PC-9 (cell line): ENCODE measurements around the gene EIF2S3. TPM values are rescaled to one million over a fixed set of nuclear protein-coding genes. Genes with fewer than 3 reads are reported as not detected.

Experiments
- BruUV-seq: library from RNA; stranded (reverse); fragments of 400-500 nt; replicated peaks from 2 replicates; lab custom pipeline; 2021; lab: Mats Ljungman, UMichigan
- CTCF ChIA-PET: fragments of 300-600 bp; sonication (Branson Sonifier 250); formaldehyde crosslinking; loops from one replicate; lab custom pipeline; 2022; ENCODE audit warnings: antibody characterized with exemption; lab: Charles Lee
- POLR2A ChIA-PET: fragments of 300-600 bp; sonication (Branson Sonifier 250); formaldehyde crosslinking; loops from one replicate; lab custom pipeline; 2022; ENCODE audit warnings: antibody characterized with exemption; ENCODE audit not compliant: unreplicated experiment; lab: Charles Lee
- DNase-seq, 2 experiments: peaks; one replicate each; pipeline versions ENCODE4 v3.0.0 to v3.0.0-alpha.2; 2015 to 2022; ENCODE audit warnings: mixed read lengths in 1 of 2
- H2AFZ ChIP-seq: fragments of 200-600 bp; sonication (generic); 2 replicates; pipeline ENCODE4 v1.8.1; 2017; ENCODE audit warnings: antibody characterized with exemption
- H3F3A ChIP-seq: fragments of 200-600 bp; sonication (generic); 2 replicates; pipeline ENCODE4 v1.8.1; 2017; ENCODE audit warnings: antibody characterized with exemption, mild to moderate bottlenecking, low read depth; ENCODE audit not compliant: insufficient read depth
- H3K27ac ChIP-seq: fragments of 200-600 bp; sonication (generic); 2 replicates; pipeline ENCODE4 v1.6.1; 2016; ENCODE audit warnings: mixed run types
- H3K27me3 ChIP-seq: fragments of 200-600 bp; sonication (generic); 2 replicates; pipeline ENCODE4 v1.6.1; 2016; ENCODE audit warnings: low read depth, mixed run types; ENCODE audit not compliant: insufficient read depth
- H3K36me3 ChIP-seq: fragments of 200-600 bp; sonication (generic); 2 replicates; pipeline ENCODE4 v1.6.1; 2016; ENCODE audit warnings: low read depth, mixed run types
- H3K4me1 ChIP-seq: fragments of 200-600 bp; sonication (generic); replicated peaks from 2 replicates; pipeline ENCODE4 v1.6.1; 2016; ENCODE audit warnings: mixed run types; ENCODE audit not compliant: insufficient read depth
- H3K4me2 ChIP-seq: fragments of 200-600 bp; sonication (generic); 2 replicates; pipeline ENCODE4 v1.6.1; 2017; ENCODE audit warnings: mixed run types
- H3K4me3 ChIP-seq: fragments of 200-600 bp; sonication (generic); 2 replicates; pipeline ENCODE4 v1.6.1; 2016; ENCODE audit warnings: mixed run types
- H3K79me2 ChIP-seq: fragments of 200-600 bp; sonication (generic); 2 replicates; pipeline ENCODE4 v1.6.1; 2017; ENCODE audit warnings: low read depth, mixed run types
- H3K9me2 ChIP-seq: fragments of 200-600 bp; sonication (generic); 2 replicates; pipeline ENCODE4 v1.8.1; 2017; ENCODE audit warnings: mild to moderate bottlenecking; ENCODE audit not compliant: insufficient read depth
- H3K9me3 ChIP-seq: fragments of 200-600 bp; sonication (generic); 2 replicates; pipeline ENCODE4 v1.8.1; 2016; ENCODE audit warnings: low read depth; ENCODE audit not compliant: insufficient read depth
- H4K20me1 ChIP-seq: fragments of 200-600 bp; sonication (generic); 2 replicates; pipeline ENCODE4 v1.8.1; 2017; ENCODE audit not compliant: insufficient read depth
- EZH2 ChIP-seq: fragments of 200-600 bp; sonication (generic); IDR thresholded peaks from 2 replicates; pipeline ENCODE4 v1.8.0; 2017; ENCODE audit warnings: antibody characterized with exemption, low read depth
- intact Hi-C: fragments of 100-400 bp; cut with micrococcal nuclease; formaldehyde crosslinking; loops from one replicate; pipeline ENCODE4 v1.10.0; 2022; ENCODE audit not compliant: unreplicated experiment
- total RNA-seq: library from RNA; stranded (reverse); gene quantifications from 2 replicates; pipeline ENCODE4 v1.2.3, GENCODE V29; 2021
- TF ChIP-seq, protein P1 (sequence below): fragments of 200-600 bp; sonication (generic); conservative IDR thresholded peaks from 2 replicates; pipeline ENCODE4 v1.6.1; 2017; ENCODE audit warnings: mixed run types, antibody characterized with exemption, mild to moderate bottlenecking, moderate library complexity

Gene EIF2S3
- total RNA-seq, 1 experiment from 2014 or later, result 252 TPM

DNA sequence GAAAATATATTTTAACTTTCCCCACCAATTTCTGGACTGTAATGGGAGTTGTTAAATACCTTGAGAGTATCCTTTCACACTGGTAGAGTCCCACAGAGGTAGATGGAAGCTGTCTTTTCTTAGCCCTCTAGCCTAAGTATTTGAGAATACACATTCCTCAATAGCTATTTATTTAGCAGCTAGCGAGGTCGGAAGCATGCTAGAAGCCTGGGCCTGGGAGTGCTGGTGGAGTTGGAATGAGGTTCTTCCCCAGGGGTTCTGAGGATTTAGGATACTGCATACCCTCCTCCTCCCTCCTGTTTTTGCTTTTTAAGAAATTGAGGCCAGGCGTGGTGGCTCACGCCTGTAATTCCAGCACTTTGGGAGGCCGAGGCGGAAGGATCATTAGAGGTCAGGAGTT, 26.8 kb upstream of the EIF2S3 start:
- peaks cover 9% of the 10 kb centered on the region; the same call in 1 of the 2 replicates for H3K4me1 ChIP-seq
- no peaks in the 10 kb centered on the region for H3K27me3 ChIP-seq
- POLR2A ChIA-PET, result interaction anchor here (0.7 kb wide), 1 partner anchor 126 kb away, joined by 5 read pairs; no protein-coding TSS in a partner anchor
- no TSS peak for BruUV-seq
- H3K79me2 ChIP-seq, result peaks cover 20% of the 10 kb centered on the region
- H3K9me3 ChIP-seq, result no peaks in the 10 kb centered on the region
- no peak overlapping the region for H2AFZ ChIP-seq
- H3K27ac ChIP-seq, result no peak overlapping the region
- H3K9me2 ChIP-seq, result no peaks in the 10 kb centered on the region
- no peaks in the 10 kb centered on the region for H3K36me3 ChIP-seq
- no peak for DNase-seq
- no peak overlapping the region for H3K4me3 ChIP-seq
- no peaks in the 10 kb centered on the region; the same call in 1 of the 2 replicates for H3F3A ChIP-seq
- no peaks in the 10 kb centered on the region for H4K20me1 ChIP-seq
- H3K4me2 ChIP-seq, result no peak overlapping the region
- intact Hi-C loops, result loop anchor here (5.0 kb wide), 1 partner anchor 124 kb away; no protein-coding TSS in a partner anchor
- CTCF ChIA-PET, result interaction anchor here (0.7 kb wide), 2 partner anchors 317 to 364 kb away, joined by 3 read pairs; no protein-coding TSS in a partner anchor
- no peak for TF ChIP-seq EZH2
- TF ChIP-seq, protein P1, sequence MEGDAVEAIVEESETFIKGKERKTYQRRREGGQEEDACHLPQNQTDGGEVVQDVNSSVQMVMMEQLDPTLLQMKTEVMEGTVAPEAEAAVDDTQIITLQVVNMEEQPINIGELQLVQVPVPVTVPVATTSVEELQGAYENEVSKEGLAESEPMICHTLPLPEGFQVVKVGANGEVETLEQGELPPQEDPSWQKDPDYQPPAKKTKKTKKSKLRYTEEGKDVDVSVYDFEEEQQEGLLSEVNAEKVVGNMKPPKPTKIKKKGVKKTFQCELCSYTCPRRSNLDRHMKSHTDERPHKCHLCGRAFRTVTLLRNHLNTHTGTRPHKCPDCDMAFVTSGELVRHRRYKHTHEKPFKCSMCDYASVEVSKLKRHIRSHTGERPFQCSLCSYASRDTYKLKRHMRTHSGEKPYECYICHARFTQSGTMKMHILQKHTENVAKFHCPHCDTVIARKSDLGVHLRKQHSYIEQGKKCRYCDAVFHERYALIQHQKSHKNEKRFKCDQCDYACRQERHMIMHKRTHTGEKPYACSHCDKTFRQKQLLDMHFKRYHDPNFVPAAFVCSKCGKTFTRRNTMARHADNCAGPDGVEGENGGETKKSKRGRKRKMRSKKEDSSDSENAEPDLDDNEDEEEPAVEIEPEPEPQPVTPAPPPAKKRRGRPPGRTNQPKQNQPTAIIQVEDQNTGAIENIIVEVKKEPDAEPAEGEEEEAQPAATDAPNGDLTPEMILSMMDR, result no peak

DNA sequence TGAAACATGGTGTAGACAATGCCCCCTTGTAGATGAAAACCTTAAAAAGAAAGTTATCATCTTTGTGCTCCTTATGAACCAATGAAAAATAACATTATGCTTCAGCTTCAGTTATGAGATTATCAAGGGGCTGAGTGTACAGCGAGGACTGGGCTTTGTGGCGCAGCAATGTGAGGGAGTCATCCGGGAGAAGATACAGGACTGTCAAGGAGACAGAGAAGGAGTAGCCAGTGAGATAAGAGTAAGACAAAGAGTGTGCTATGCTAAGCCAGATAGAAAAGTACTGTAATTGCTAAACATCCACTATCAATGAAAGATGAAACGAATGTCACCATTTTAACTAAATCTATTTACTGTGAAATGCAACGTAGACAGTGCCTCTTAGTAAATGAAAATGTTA, 24.2 kb upstream of the EIF2S3 start:
- TF ChIP-seq EZH2, result no peak
- TF ChIP-seq, protein P1, result no peak
- no TSS peak for BruUV-seq
- Histone ChIP-seq H3K79me2 (no peaks in the 10 kb centered on the region), H3K9me2 (no peaks in the 10 kb centered on the region), H3F3A (no peaks in the 10 kb centered on the region; the same call in 1 of the 2 replicates), H3K27me3 (no peaks in the 10 kb centered on the region), H3K4me3 (no peak overlapping the region), H3K4me2 (no peak overlapping the region), H4K20me1 (no peaks in the 10 kb centered on the region), H2AFZ (no peak overlapping the region), H3K9me3 (no peaks in the 10 kb centered on the region), H3K36me3 (no peaks in the 10 kb centered on the region), H3K4me1 (no peaks in the 10 kb centered on the region), H3K27ac (no peak overlapping the region)
- CTCF ChIA-PET, result no interaction called here
- POLR2A ChIA-PET, result no interaction called here
- DNase-seq, result no peak
- intact Hi-C loops, result no loop called here

DNA sequence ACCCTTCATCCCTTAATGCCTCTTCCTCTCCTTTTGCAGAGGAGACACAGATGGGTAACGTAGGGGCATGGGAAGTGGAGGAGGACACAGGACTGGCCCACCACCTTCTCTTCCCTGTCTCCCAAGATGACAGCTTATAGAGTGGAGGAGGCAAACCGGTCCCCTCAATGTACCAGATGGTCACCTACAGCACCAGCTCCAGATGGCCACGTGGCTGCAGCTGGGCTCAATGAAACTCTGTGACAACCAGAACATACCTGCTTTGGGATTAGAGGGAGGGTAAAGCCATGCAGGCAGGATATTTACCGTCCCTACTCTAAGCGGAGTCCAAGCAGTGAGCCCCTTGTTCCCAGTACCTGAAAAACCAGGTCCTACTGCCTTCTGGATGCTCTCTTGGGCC, 20.3 kb upstream of the EIF2S3 start:
- Histone ChIP-seq H3K4me1 (no peaks in the 10 kb centered on the region), H3K79me2 (no peaks in the 10 kb centered on the region), H3K9me2 (no peaks in the 10 kb centered on the region), H3K27ac (no peak overlapping the region), H3K4me2 (no peak overlapping the region), H2AFZ (no peak overlapping the region), H3F3A (no peaks in the 10 kb centered on the region), H3K27me3 (no peaks in the 10 kb centered on the region), H4K20me1 (no peaks in the 10 kb centered on the region), H3K4me3 (no peak overlapping the region), H3K9me3 (no peaks in the 10 kb centered on the region), H3K36me3 (no peaks in the 10 kb centered on the region)
- no peak for DNase-seq
- ChIA-PET CTCF (no interaction called here), POLR2A (no interaction called here)
- intact Hi-C loops, result no loop called here
- no TSS peak for BruUV-seq
- TF ChIP-seq, protein P1, result no peak
- TF ChIP-seq EZH2, result no peak
